GM21360 (cell line): ENCODE data around the gene SORCS2.
"Not testable (repeated sequence)": the region's sequence is repeated elsewhere in the genome, so short reads cannot be mapped to it uniquely, and the experiment has no call there.

ENCODE experiments used
- ATAC-seq: cut with Tn5 transposase; IDR thresholded peaks from one replicate; pipeline ENCODE4 v1.9.1; 2021; ENCODE audit warnings: mild to moderate bottlenecking, moderate library complexity; ENCODE audit not compliant: unreplicated experiment

The SORCS2 gene

DNA sequence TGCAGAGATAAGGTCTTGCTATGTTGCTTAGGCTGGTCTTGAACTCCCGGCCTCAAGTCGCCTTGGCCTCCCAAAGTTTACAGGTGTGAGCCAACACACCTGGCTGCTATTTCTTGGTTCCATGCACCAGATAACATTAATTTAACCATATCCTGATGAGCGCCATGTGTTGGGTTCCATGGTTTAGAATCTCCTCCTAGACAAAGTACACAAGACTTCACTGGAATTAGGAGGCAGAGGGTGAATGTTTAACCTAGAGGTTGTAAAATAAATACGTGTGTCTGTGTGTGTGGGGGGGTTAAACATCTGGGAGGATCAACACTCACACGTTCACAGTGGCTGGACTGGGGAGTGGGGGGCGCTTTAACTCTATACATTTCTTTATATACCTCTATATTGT is 32.4 kb upstream of the SORCS2 start:
- ATAC-seq: no peak

DNA sequence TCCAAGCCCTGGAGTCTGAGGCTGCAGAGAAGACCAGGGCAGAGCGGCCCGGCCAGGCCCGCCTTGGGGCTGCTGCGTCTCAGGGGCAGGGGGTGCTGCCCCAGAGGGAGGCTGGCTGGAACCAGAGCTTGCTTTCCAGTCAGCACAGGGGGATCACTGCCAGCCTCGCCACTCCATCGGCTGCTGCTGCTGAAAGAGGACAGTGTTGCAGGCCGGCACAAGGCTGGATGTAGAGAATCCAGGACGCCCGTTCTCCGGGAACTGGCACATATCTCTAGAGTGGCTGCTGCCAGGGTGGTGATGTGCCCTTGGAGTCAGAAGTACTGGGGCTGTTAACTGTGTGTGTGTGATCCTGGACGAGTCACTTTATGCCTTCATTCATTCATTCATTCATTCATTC is 31.9 kb upstream of the SORCS2 start:
- ATAC-seq: no peak

DNA sequence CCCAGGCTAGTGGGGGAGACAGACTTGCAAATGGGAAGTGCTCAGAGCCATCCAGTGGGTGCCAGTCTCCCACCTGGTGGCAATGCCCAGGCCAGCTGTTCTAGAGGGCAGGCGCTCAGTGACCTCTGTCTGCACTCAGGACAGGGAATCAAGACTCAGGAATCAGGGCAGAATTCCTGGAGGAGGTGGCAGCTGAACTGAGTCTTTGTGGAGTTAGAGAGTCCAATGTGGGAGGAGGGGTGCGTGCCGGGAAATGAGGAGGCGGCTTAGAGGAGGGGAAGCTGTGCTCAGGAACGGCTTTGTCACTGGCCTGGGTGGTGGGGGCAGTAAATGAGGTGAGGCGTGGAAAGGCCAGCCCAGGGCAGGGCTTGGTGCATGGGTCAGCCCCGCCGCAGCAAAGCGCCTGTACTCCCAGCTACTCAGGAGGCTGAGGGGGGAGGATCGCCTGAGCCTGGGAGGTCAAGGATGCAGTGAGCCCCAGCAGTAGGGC is 31.3 kb upstream of the SORCS2 start:
- no peak for ATAC-seq

DNA sequence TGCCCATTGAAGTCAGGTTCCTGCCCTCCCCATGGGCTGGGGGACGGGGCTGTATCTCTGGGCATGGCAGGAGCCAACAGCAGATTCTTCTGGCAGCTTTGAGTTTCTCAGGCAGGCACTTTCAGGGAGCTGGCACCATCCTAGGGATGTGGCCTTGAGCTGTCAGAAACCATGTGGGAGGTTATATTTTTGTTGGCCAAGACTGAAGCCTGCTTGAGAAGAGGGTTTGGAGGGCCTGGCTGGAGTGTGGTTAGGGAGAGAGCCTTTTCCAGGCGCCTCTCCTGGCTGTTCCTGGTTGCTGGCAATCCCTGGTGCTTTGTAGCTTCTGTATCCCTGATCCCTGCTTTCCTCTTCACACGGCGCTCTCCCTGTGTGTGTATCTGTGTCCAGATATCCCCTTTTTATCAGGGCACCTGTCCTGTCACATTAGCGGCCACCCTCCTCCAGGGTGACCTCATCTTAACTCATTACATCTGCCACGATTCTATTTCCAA is 30.6 kb upstream of the SORCS2 start:
- ATAC-seq: no peak

DNA sequence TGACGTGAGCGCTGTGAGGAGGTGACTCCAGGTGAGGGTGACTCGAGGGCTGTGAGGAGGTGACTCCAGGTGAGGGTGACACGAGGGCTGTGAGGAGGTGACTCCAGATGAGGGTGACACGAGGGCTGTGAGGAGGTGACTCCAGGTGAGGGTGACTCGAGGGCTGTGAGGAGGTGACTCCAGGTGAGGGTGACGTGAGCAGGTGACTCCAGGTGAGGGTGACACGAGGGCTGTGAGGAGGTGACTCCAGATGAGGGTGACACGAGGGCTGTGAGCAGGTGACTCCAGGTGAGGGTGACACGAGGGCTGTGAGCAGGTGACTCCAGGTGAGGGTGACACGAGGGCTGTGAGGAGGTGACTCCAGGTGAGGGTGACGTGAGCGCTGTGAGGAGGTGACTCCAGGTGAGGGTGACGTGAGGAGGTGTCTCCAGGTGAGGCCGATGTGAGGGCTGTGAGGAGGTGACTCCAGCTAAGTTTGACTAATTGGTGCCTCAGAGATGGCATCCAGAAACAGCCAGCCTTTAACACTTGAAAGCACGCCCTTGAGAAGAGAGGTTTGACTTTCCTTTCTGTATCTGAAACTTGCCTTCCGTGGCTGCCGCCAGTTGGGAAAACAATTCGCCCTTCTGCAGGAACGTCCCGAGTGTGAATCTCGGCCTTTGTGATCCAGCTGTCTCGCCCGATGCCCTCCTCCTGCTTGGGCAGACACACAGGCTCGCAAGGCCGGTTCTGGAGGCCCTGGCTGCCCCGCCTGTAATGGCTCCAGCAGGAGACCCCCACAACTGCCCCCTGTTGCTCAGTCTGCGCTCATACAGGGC is 27.1 kb upstream of the SORCS2 start:
- not testable (repeated sequence) for ATAC-seq

DNA sequence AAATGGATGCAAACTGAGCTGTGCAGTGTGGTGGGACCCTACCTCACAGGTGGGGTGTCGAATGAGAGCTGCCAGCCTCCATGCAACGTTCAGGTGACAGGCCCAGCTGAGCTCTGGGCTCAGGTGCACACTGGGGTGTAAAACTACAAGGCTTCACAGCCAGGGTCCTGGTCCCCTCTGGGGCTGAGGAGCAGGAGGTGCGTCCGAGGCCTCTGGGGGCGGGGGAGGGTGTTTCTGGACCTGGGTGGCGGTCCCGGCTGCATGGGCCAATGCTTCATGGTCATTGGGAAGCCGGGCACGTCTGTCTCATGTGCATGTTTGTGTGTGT is 26.5 kb upstream of the SORCS2 start:
- ATAC-seq: no peak

DNA sequence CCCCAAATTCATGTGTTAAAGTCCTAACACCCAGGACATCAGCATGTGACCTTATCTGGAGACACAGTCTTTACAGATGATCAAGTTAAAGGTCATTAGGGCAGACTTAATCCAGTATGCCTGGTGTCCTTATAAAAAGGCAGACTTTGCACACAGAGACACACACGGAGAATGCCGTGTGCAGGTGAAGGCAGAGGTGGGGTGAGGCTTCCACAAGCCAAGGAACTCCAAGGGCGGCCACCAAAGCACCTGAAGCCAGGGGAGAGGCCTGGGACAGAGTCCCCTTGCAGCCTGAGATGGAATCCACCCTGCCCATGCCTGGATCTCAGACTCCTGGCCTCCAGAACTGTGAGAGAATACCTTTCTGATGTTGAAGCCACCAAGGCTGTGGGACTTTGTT is 26.1 kb upstream of the SORCS2 start:
- no peak for ATAC-seq

DNA sequence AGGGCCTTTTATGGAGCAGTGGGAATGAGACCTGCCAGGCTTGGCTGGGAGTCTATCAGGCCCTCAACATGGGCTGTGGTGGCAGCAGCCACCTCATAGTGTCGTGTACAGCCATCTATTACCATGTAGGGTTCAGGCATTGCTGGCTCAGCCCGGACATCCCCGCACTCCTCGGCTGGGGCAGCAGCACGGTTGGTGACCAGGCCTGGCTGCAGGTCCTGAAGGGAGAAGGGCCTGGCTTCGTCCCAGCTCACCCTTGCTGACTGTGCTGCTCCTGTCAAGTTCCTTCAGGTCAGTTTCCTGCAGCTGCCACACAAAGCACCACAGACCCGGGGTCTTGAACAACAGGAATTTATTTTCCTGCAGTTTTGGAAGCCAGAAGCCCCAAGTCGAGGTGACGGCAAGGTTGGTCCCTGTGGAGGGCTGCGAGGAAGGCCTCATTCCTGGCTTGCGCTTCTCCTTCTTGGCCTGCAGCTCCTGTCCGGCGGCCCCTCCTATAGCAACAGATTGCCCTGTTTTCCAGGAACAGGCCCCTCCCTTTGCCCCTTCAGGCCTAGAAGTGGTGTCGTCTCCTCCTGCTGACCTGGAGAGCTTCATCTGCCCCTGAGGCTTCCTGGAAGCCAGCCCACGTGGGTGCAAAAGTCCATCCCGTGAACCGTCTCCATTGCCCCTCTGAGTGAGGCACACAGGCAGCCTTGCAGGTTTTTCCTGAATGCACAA is 25.2 kb upstream of the SORCS2 start:
- no peak for ATAC-seq

DNA sequence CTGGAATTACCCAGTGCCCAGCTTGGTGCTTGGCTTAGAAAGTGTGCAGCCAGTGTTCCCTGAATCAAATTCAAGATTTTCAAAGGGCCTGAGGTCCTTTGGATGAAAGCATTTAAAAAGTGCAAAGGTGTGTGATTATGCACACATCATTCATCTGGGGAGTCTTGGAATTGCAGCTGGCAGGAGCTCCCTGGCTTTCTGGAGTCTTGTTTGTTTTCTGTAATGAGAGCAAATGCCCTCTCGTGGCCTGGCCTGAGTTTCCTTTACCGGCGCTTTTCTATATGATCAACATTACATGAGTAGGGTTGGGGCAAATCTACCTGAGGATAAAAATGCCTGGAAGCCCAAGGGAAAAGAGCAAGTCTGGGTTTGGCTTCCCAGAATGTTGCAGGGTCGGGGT is 24.6 kb upstream of the SORCS2 start:
- no peak for ATAC-seq

DNA sequence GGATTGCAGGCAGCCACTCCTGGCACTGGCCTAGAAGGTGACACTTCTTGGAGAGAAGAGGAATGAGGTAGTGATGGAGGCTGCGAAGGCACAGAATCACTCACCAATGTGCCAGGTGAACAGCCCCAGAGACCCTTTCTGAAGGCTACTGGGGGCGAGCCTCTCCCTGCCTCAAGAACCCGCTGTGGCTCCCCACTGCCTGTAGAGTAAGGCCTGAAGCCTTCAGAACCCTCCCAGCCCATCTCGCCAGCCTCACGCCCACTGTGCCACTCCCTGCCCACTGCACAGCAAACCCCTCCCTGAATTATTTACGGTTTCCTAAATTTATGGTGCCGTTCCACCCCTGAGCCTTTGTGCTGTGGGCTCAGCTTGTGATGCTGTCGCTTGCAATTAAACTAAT is 24.2 kb upstream of the SORCS2 start:
- no peak for ATAC-seq

DNA sequence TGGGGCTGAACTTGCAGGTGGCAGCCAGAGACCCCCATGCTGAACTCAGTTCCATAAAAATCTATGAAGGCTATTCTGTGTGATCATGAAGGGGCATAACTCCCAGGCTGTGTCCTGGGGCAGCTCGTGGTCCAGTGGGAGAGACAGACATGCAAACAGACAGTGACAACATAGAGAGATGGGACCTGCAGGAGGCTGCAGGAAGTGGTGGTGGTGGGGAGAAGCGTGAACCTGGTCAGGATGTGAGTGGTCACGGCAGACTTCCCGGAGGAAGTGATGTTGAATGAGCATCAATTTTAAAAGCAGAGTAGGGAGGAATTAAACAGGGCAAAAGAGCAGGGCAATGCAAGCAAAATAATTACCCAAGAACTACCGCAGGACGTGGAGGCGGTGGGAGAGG is 23.2 kb upstream of the SORCS2 start:
- ATAC-seq: no peak

DNA sequence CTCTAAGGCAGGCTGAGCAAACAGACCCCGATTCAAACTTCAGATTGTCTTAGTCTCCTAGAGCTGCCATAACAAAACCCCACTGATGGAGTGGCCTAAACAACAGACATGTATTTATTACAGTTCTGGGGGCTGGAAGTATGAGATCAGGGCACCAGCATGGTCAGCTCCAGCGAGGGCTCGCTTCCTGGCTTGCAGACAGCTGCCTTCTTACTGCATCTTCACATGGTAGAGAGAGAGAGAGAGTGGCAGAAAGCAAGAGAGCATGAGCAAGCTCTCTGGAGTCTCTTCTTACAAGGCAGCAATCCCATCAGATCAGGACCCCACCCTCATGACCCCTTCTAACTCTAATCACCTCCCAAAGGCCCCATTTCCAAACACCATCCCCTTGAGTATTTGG is 22.3 kb upstream of the SORCS2 start:
- no peak for ATAC-seq

DNA sequence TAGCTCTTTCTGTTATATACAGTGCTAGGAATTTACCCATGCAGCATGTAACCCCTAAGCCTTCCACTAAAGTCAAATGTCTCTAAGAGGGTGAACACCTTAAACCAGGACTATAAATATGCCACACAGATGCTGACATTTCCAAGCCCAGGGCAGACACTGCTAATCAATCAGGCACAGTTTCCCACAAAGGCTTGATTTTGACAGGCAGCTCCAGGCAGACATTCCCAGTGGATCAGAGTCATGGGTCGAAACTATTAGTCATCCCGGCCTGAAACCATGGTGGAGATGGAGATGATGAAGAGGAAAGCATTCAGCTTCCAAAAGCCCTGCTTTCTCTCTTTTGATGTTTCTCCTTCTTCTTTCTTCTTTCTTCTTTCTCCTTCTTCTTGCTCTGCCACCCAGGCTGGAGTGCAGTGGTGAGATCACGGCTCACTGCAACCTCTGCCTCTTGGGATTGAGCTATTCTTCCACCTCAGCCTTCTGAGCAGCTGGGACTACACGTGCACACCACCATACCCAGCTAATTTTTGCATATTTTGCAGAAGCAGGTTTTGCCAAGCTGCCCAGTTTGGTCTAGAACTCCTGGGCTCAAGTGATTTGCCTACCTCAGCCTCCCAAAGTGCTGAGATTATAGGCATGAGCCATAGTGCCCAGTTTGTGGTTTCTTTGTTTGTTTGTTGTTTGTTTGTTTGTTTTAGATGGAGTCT is 21.0 kb upstream of the SORCS2 start:
- no peak for ATAC-seq

DNA sequence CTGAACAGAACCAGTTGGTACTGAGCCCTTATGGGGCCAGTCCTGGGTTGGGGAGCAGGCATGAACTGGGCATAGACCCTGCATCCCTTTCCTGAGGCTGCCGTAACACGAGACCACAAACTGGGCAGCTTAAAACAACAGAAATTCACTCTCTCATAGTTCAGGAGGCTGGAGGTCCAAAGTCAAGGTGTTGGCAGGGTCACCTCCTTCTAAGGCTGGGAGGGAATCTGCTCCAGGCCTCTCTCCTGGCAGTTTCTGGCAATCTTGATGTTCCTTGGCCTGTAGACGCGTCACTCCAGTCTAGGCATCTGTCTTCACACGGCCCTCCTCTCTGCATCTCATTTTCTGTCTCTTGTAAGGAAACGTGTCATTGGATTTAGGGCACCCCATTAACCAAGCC is 19.8 kb upstream of the SORCS2 start:
- ATAC-seq: no peak

DNA sequence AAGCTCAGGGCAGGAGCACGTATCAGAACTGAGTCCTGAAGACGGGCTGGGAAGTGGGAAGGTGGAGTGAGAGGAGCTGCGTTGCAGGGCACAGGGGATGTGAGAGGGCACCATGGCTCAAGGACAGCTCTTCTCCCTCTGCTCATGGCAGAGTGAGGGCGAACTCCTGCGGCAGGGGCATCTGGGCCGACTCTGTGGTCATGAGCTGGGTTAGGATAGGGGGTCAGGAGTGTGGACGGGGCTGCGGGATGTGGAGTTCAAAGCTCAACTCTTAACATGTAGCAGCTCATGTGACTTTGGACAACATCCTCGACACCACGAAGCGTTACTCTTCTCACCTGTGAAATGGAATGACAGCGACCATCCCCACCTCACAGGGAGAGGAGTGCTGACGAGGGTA is 19.4 kb upstream of the SORCS2 start:
- no peak for ATAC-seq

DNA sequence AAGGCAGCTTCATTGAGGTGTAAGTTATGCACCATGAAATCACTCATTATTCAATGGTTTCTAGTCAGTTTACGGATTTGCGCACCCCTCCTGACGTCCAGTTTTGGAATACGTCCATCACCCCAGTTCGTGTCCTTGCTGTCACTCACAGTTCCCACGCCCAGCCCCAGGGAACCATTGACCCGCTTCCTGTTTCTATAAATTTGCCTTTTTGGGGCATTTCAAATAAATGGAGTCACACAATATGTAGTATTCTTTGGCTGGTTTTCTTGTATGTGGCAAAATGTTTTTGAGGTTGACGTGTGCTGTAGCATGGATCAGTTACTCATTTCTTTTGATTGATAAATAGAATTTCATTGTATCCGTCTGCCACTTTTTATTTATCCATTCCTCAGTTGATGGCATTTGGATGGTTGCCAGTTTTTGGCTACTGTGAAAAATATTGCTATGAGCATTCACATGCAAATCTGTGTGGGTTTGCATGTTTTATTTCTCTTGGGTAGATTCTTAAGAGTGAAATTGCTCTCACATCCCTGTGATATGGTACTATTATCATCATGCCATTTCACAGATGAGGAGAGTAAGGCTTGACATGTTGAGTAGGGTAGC is 18.4 kb upstream of the SORCS2 start:
- ATAC-seq: no peak

DNA sequence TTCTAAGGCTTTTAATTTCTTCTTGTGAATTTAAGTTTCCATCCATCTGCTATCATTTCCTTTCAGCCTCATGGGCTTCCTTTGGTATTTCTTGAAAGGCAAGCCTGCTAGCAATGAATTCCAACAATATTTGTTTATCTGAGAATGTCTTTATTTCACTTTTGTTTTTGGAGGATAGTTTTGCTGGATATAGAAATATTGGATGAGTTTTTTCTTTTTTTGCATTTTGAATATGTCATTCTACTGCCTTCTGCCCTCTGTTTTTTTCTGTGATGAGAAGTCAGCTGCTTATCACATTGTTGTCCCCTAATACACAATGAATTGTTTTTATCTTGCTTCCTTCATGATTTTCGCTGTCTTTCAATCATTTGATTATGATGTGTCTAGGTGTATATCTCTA is 13.2 kb upstream of the SORCS2 start:
- ATAC-seq: no peak

DNA sequence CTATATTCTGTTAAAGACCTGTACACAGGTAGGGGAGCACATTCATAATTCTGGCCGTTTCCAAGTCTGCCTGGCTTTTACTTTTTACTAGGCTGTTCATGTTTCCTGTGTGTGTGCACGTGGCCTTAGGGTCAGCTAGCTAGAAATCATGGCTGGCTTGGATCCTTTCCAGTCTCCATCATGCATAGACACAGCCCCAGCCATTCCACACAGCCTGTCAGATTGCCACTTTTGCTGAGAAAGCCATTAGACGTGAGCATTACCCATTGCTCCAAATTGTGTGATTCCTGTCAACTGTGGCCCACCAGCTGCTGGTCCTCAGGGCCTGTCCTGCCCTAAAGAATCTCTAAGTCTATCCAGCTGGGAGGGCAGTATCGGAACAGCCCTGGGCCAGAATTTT is 11.4 kb upstream of the SORCS2 start:
- no peak for ATAC-seq

DNA sequence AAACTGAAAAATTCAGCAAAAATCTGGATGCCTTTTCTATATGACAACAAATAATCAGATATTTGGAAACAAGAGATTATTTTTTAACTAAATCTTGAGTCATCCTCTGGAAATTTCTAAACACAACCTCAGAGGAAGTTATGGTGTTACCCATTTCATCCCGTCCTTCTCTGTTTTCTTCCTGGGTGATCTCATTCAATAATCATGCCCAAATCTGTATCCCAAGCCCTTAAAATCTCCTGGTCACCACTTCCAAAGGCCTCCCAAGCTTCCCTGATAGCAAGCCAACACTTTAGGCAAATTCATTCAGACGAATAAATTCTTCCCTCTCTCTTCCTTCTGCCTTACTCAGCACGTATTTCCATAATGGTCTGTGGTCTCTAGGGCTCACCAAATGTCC is 9.7 kb upstream of the SORCS2 start:
- ATAC-seq: no peak

DNA sequence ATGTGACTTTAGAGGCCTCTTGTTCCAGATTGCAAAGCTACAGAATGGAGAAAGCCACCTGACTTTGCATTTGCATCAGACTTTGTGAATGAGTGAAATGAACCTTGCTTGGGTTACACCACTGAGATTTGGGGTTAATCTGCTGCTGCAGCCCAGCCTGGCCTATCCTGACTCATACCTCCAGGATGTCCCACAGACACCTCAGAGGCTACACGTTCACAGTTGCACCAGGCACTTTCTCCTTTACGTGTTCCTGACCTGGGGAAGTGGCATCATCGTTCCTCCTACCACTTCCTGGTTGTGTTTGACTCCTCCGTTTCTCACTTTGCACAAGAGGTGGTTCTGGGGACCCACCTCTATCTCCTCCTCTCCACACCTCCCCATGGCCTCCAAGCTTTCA is 9.2 kb upstream of the SORCS2 start:
- ATAC-seq: no peak

DNA sequence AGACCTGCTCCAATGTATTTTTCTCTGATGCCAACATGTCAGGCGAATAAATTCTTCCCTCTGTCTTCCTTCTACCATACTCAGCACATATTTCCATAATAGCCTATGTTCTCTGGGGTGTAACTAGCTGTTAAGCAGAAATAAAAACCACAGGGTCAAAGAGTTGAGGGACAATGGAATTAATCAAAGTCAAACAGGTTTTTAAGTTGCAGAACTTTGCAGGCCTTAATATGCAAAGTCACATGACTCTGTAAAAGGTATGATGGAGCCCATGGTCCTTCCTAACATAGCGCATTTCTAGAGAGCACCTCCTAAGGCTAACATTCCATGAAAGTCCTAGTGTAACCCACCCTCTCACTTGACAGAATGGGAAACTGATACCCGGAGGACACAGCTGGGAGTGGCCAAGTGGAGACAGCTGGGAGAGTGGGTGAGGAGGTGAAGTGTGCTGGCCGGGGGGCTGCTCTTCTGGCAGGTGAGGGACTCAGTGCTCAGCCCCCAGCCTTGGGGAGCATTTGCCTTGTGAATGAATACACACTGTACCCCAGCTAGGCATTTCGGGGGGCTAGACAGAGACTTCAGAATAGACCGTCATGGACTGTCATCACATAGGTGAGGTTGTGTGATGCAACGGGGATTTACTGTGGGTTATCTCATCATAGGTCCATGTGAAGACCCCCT is 8.4 kb upstream of the SORCS2 start:
- ATAC-seq: no peak
